GM23248 (cell line): ENCODE data around the gene DLG2. TPM values are rescaled to one million over a fixed set of nuclear protein-coding genes. Genes with fewer than 3 reads are reported as not detected.

ENCODE experiments used
- DNase-seq: peaks from one replicate; pipeline ENCODE4 v3.0.0-alpha.2; 2015
- H2AFZ ChIP-seq: fragments of 200-600 bp; sonication (generic); 2 replicates; pipeline ENCODE4 v1.6.1; 2016; ENCODE audit warnings: antibody characterized with exemption
- H3F3A ChIP-seq: fragments of 200-600 bp; sonication (generic); 2 replicates; pipeline ENCODE4 v1.6.1; 2016; ENCODE audit warnings: mild to moderate bottlenecking, antibody characterized with exemption, mixed run types; ENCODE audit not compliant: insufficient read depth
- H3K27ac ChIP-seq: fragments of 200-600 bp; sonication (generic); 2 replicates; pipeline ENCODE4 v1.5.1; 2016; ENCODE audit warnings: mild to moderate bottlenecking
- H3K27me3 ChIP-seq: fragments of 200-600 bp; sonication (generic); replicated peaks from 2 replicates; pipeline ENCODE4 v1.6.1; 2016; ENCODE audit warnings: mild to moderate bottlenecking; ENCODE audit not compliant: insufficient read depth
- H3K36me3 ChIP-seq: fragments of 200-600 bp; sonication (generic); 2 replicates; pipeline ENCODE4 v1.6.1; 2016; ENCODE audit warnings: low read depth, mild to moderate bottlenecking
- H3K4me1 ChIP-seq: fragments of 200-600 bp; sonication (generic); 2 replicates; pipeline ENCODE4 v1.6.1; 2016; ENCODE audit warnings: mild to moderate bottlenecking; ENCODE audit not compliant: insufficient read depth
- H3K4me2 ChIP-seq: fragments of 200-600 bp; sonication (generic); one replicate; pipeline ENCODE4 v1.6.1; 2016; ENCODE audit warnings: mild to moderate bottlenecking; ENCODE audit not compliant: unreplicated experiment
- H3K4me3 ChIP-seq: fragments of 200-600 bp; sonication (generic); 2 replicates; pipeline ENCODE4 v1.5.1; 2016; ENCODE audit warnings: mild to moderate bottlenecking
- H3K79me2 ChIP-seq: fragments of 200-600 bp; sonication (generic); 2 replicates; pipeline ENCODE4 v1.6.1; 2016; ENCODE audit warnings: mild to moderate bottlenecking; ENCODE audit not compliant: insufficient read depth
- H3K9ac ChIP-seq: fragments of 200-600 bp; sonication (generic); 2 replicates; pipeline ENCODE4 v1.6.1; 2016; ENCODE audit warnings: mild to moderate bottlenecking
- H3K9me2 ChIP-seq: fragments of 200-600 bp; sonication (generic); 2 replicates; pipeline ENCODE4 v1.6.1; 2016; ENCODE audit warnings: mixed run types, mild to moderate bottlenecking, moderate library complexity; ENCODE audit not compliant: insufficient read depth
- H3K9me3 ChIP-seq: fragments of 200-600 bp; sonication (generic); one replicate; pipeline ENCODE4 v1.6.1; 2017; ENCODE audit warnings: low read depth
- H4K20me1 ChIP-seq: fragments of 200-600 bp; sonication (generic); 2 replicates; pipeline ENCODE4 v1.6.0; 2016; ENCODE audit not compliant: insufficient read depth
- EZH2 ChIP-seq: fragments of 200-600 bp; sonication (generic); IDR thresholded peaks from 2 replicates; pipeline ENCODE4 v1.6.1; 2018; ENCODE audit warnings: antibody characterized with exemption, mild to moderate bottlenecking; ENCODE audit not compliant: insufficient read depth, poor library complexity, severe bottlenecking
- EZH2phosphoT487 ChIP-seq: fragments of 200-600 bp; sonication (generic); IDR thresholded peaks from 2 replicates; pipeline ENCODE4 v1.6.1; 2018; ENCODE audit warnings: antibody characterized with exemption, moderate library complexity, mild to moderate bottlenecking, low read depth; ENCODE audit not compliant: insufficient read depth
- WGBS, 2 experiments: methylation state at CpG; one replicate each; pipeline ENCODE4 v1.1.6; 2015 to 2017; ENCODE audit warnings: low lambda C conversion rate in 2 of 2, low coverage in 1 of 2; ENCODE audit errors: missing lambda C conversion rate in 2 of 2; 5-methylcytosine and 5-hydroxymethylcytosine counted together
- in situ Hi-C: fragments of 300-500 bp; cut with MboI; formaldehyde crosslinking; loops from 2 replicates; pipeline ENCODE4 v1.15.0; 2020
- polyA plus RNA-seq: library from polyadenylated mRNA; unstranded; fragments of >200 nt; fragmentation: Nextera tagmentation; extraction: Ambion mirVana; gene quantifications from 2 replicates; pipeline ENCODE4 v1.2.1, GENCODE V29; 2016
- total RNA-seq: library from RNA; depleted of rRNA; stranded (reverse); fragments of >200 nt; shearing (Covaris generic); gene quantifications from 2 replicates; pipeline ENCODE4 v1.2.3, GENCODE V29; 2014

Gene DLG2
- total and polyA plus RNA-seq, 2 experiments from 2014 or later = 1.1 to 1.7 TPM

GRCh38 chr11:84564867-84565184, 1062.3 kb downstream of the DLG2 start:
- Histone ChIP-seq H3K4me1 (no peaks in the 10 kb centered on the region), H3F3A (no peaks in the 10 kb centered on the region), H3K9me3 (no peaks in the 10 kb centered on the region), H4K20me1 (no peaks in the 10 kb centered on the region), H2AFZ (no peak overlapping the region), H3K27me3 (peaks cover 8% of the 10 kb centered on the region; the same call in 1 of the 2 replicates), H3K27ac (no peak overlapping the region), H3K79me2 (no peaks in the 10 kb centered on the region), H3K9ac (no peak overlapping the region), H3K4me3 (no peak overlapping the region), H3K9me2 (no peaks in the 10 kb centered on the region), H3K4me2 (no peak overlapping the region), H3K36me3 (no peaks in the 10 kb centered on the region)
- DNase-seq = no peak
- no peak for TF ChIP-seq EZH2phosphoT487
- no peak for TF ChIP-seq EZH2
- in situ Hi-C loops = loop anchor here (25.0 kb wide), 1 partner anchor 728 kb away; no protein-coding TSS in a partner anchor

GRCh38 chr11:84564180-84564866, 1062.8 kb downstream of the DLG2 start:
- DNase-seq = peak; percentile 65
- no peak for TF ChIP-seq EZH2
- no peak for TF ChIP-seq EZH2phosphoT487
- no peak overlapping the region for H3K4me2 ChIP-seq
- H3K4me3 ChIP-seq = no peak overlapping the region
- H3K36me3 ChIP-seq = no peaks in the 10 kb centered on the region
- H4K20me1 ChIP-seq = no peaks in the 10 kb centered on the region
- H3K27me3 ChIP-seq = peaks cover 8% of the 10 kb centered on the region; the same call in 1 of the 2 replicates
- WGBS, 2 experiments = 34 to 39% methylated on average over 4 of the region's 4 CpGs
- H3K4me1 ChIP-seq = no peaks in the 10 kb centered on the region
- H3F3A ChIP-seq = no peaks in the 10 kb centered on the region
- H3K9ac ChIP-seq = no peak overlapping the region
- in situ Hi-C loops = loop anchor here (25.0 kb wide), 1 partner anchor 727 kb away; no protein-coding TSS in a partner anchor
- no peak overlapping the region for H2AFZ ChIP-seq
- H3K79me2 ChIP-seq = no peaks in the 10 kb centered on the region
- no peak overlapping the region for H3K27ac ChIP-seq
- H3K9me3 ChIP-seq = no peaks in the 10 kb centered on the region
- H3K9me2 ChIP-seq = no peaks in the 10 kb centered on the region

- no peaks in the 10 kb centered on the region for H3K79me2 ChIP-seq
- no peak overlapping the region for H3K4me2 ChIP-seq
- in situ Hi-C loops = loop anchor here (25.0 kb wide), 1 partner anchor 726 kb away; no protein-coding TSS in a partner anchor
- H3K4me3 ChIP-seq = no peak overlapping the region
- WGBS, 2 experiments = 63 to 72% methylated on average over 2 of the region's 2 CpGs
- H3K36me3 ChIP-seq = no peaks in the 10 kb centered on the region
- H3K4me1 ChIP-seq = no peaks in the 10 kb centered on the region
- no peaks in the 10 kb centered on the region for H3K9me2 ChIP-seq
- no peak overlapping the region for H2AFZ ChIP-seq
- H4K20me1 ChIP-seq = no peaks in the 10 kb centered on the region
- H3K9ac ChIP-seq = no peak overlapping the region
- H3K27ac ChIP-seq = no peak overlapping the region
- no peaks in the 10 kb centered on the region for H3K9me3 ChIP-seq
- DNase-seq = no peak
- H3K27me3 ChIP-seq = peaks cover 8% of the 10 kb centered on the region; the same call in 1 of the 2 replicates
- TF ChIP-seq EZH2phosphoT487 = no peak
- TF ChIP-seq EZH2 = no peak
- H3F3A ChIP-seq = no peaks in the 10 kb centered on the region
Observed at GRCh38 chr11:84563356-84563755, 1063.8 kb downstream of the DLG2 start.

DNA sequence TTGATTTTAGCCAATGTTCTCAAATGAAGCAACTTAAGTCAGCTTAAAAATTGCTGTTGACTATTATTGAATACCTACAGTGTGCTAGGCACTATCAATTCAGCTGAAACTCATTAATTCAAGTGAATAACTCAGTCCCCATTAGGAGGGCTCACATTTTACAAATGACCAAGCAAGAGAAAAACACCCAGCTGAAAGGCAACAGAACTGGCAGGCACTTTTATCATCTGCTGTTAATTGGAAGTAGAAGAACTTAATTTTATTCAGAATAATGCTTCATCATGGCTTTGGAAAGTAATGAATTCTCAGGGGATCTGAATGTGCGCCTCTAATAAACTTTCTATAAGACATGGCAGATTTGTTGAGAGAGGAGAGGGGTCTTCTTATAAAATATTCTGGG, 1066.9 kb downstream of the DLG2 start:
- Histone ChIP-seq H3K9me3 (no peaks in the 10 kb centered on the region), H3K27ac (no peak overlapping the region), H3K9ac (no peak overlapping the region), H3K36me3 (no peaks in the 10 kb centered on the region), H2AFZ (no peak overlapping the region), H3K4me2 (no peak overlapping the region), H3K4me3 (no peak overlapping the region), H3K79me2 (no peaks in the 10 kb centered on the region), H3K27me3 (peaks cover 8% of the 10 kb centered on the region; the same call in 1 of the 2 replicates), H3F3A (no peaks in the 10 kb centered on the region), H4K20me1 (no peaks in the 10 kb centered on the region), H3K4me1 (no peaks in the 10 kb centered on the region), H3K9me2 (no peaks in the 10 kb centered on the region)
- in situ Hi-C loops = loop anchor here (25.0 kb wide), 1 partner anchor 723 kb away; no protein-coding TSS in a partner anchor
- no peak for TF ChIP-seq EZH2phosphoT487
- TF ChIP-seq EZH2 = no peak
- 0 to 5% methylated on average over 1 of the region's 1 CpG for WGBS, 2 experiments
- DNase-seq = no peak
